Gastroesophageal sphincter (tissue), 3 donors: ENCODE measurements around the gene PRUNE2.

Experiments used
- POLR2A ChIP-seq, 2 donors: fragments of 450-650 bp; IDR thresholded peaks; one replicate each; pipeline ENCODE4 v1.6.1; 2017; ENCODE audit warnings: antibody characterized with exemption in 2 of 2, mild to moderate bottlenecking in 2 of 2, moderate library complexity in 1 of 2
- POLR2AphosphoS5 ChIP-seq: sonication (generic); formaldehyde crosslinking; IDR thresholded peaks from one replicate; pipeline ENCODE4 v1.6.1; 2017; ENCODE audit warnings: antibody characterized with exemption
- TF ChIP-seq, protein P1 (sequence below), 4 experiments: fragments of 200-600 bp in 2 of 4; fragments of 450-650 bp in 2 of 4; sonication (generic) in 1 of 4; IDR thresholded peaks; one replicate each; pipeline ENCODE4 v1.5.1; 2017 to 2019; ENCODE audit warnings: antibody characterized with exemption in 4 of 4, mild to moderate bottlenecking in 2 of 4, moderate library complexity in 2 of 4

DNA sequence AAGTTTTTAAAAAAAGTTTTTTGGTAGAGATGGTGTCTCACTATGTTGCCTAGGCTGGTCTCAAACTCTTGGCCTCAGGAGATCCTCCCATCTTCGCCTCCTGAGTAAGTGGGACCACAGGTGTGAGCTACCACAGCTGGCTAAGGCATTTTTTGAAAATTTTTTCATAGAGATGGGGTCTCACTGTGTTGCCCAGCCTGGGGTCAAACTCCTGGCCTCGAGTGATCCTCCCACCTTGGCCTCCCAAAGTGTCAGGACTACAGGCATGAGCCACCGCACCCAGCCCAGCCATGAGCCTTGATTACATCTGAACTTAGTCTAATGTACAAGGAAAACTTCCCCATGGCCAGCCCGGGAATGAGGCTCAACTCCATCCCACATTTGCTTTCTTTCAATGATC is 219.2 kb downstream of the PRUNE2 start:
- TF ChIP-seq, protein P1, sequence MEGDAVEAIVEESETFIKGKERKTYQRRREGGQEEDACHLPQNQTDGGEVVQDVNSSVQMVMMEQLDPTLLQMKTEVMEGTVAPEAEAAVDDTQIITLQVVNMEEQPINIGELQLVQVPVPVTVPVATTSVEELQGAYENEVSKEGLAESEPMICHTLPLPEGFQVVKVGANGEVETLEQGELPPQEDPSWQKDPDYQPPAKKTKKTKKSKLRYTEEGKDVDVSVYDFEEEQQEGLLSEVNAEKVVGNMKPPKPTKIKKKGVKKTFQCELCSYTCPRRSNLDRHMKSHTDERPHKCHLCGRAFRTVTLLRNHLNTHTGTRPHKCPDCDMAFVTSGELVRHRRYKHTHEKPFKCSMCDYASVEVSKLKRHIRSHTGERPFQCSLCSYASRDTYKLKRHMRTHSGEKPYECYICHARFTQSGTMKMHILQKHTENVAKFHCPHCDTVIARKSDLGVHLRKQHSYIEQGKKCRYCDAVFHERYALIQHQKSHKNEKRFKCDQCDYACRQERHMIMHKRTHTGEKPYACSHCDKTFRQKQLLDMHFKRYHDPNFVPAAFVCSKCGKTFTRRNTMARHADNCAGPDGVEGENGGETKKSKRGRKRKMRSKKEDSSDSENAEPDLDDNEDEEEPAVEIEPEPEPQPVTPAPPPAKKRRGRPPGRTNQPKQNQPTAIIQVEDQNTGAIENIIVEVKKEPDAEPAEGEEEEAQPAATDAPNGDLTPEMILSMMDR (IDR thresholded peaks at IDR 0.05) = no peak
- TF ChIP-seq POLR2A (IDR thresholded peaks at IDR 0.05) = no peak
- no peak for TF ChIP-seq POLR2AphosphoS5
